Measurements from ENCODE around the gene RAB40A. TPM values are rescaled to one million over a fixed set of nuclear protein-coding genes. Genes with fewer than 3 reads are reported as not detected.
"Not testable (repeated sequence)": the region's sequence is repeated elsewhere in the genome, so short reads cannot be mapped to it uniquely, and the experiment has no call there.

Gene RAB40A
- total RNA-seq, 1 donor from 2014 or later = not detected

DNA sequence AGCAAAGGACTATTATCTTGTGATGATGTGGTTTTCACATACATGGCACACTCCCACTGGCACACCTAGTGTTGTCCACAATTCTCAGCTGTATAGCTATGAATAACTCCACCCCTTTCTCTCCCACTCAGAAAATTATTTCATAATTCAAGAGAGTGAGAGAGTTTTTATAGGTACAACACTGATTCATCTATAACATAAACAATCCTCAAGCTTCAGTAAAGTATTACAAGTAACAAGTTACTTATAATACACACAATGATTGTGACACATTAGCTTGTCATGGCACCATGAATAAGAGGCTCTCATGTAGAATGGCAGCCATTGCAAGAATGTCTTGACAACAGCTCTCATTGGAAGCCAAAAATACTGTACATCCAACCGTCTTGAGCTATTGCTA, 43.9 kb downstream of the RAB40A start:
- intact Hi-C loops (cut with DNase I) = no loop called here
- no peak for DNase-seq
- no peak for ATAC-seq (ENCODE audit: poor library complexity)

DNA sequence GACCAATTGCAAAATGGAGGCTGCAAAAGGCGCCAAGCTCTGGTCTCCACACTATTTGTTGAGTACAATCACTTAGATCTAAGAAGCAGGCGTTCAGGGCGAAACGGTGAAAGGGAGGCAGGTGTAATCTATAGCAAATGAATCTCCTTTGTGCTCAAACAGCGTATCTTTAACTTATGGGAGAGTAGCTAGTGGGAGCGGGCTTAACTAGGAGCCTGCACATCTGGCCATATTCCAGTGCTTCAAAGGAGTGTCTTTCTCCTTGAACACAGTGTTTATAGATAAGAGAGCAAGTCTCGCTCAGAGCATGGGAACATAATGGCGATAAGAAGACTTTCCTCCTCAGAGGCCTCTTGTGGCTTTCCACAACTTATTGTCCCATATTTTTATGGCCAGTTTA, 49.3 kb downstream of the RAB40A start:
- DNase-seq; ATAC-seq (ENCODE audit: poor library complexity): not testable (repeated sequence)
- intact Hi-C loops (cut with DNase I) = loop anchor here (5.0 to 10.0 kb wide), 2 partner anchors 128 to 255 kb away; partner anchors contain the start of gene BEX4

- ATAC-seq (ENCODE audit: poor library complexity) (no peak), DNase-seq (no peak)
- intact Hi-C loops (cut with DNase I) = loop anchor here (5.0 to 10.0 kb wide), 2 partner anchors 126 to 253 kb away; partner anchors contain the start of gene BEX4
Observed at GRCh38 chrX:103467887-103468286, 51.4 kb downstream of the RAB40A start.

DNA sequence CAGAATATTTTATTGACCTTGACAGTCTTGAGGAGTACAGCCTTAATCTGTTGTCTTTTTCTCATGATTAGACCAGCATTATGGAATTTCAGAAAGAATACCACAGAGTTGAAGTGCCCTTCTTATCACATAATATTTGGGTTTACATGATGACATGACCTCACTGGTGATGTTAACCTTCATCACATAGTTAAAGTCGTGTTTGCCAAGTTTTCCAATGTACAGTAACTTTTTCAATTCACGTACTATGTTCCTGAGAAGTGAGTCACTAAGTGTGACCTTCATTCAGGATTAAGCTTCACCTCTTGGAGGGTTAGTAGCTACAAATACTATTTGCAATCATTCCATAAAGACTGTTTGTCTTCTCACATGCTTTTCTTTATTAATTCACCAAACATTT, 52.1 kb downstream of the RAB40A start:
- intact Hi-C loops (cut with DNase I) = loop anchor here (5.0 to 10.0 kb wide), 2 partner anchors 125 to 252 kb away; partner anchors contain the start of gene BEX4
- ATAC-seq (ENCODE audit: poor library complexity) (no peak), DNase-seq (no peak)

DNA sequence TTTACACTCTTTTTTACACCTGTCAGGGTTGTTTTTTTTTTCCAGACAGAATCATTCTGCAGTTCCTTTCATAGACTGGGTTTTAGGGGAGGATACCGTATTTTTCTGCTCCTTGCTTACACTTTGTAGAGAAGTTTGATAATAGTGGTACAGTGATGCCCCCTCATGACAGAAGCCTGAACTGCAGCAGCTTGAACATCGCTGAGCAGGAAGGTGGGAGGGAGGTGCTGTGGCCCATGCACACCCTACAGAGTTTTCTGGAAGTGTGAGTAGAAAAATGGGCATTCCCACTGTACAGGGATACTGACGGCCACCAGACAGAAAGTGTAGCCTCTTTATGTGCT, 54.5 kb downstream of the RAB40A start:
- ATAC-seq (ENCODE audit: poor library complexity) = peak; percentile 93
- intact Hi-C loops (cut with DNase I) = loop anchor here (5.0 to 10.0 kb wide), 2 partner anchors 122 to 250 kb away; partner anchors contain the start of gene BEX4
- peak; percentile 62 for DNase-seq

DNA sequence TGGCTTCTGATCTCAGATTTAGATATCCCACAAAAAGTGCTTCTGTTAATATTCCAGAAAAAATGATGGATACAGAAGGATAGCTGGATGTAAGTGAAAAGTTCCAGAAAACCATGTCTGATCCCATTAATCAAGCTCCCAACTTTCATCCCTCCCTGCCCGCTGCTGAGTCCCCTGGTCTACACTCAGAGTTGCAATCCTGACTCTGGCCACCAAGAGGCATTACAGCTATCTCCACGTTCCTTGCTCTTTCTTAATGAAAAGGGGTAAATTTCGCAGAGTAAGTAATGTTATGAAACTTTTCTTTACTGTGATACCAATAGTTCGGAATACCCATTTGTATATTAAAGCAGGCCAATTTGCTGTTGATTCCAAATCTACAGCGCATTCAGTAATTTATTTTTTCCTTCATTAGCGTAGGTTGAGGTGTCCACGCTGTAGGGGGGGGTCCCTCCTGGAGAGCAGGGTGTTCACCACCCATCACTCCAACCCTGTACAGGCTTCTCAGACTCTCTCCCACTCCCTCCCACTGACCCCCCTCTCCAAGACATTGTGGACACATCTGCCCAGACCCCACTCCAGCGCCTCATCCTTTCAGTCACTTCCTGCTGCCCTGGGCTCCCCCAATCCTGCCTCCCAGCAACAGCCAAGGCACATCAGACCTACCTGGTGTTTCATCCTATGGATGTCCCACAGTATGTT, 55.1 kb downstream of the RAB40A start:
- ATAC-seq (ENCODE audit: poor library complexity) (peak; percentile 61), DNase-seq (no peak)
- intact Hi-C loops (cut with DNase I) = loop anchor here (10.0 kb wide), 1 partner anchor 249 kb away; the partner anchor contains the start of gene BEX4

DNA sequence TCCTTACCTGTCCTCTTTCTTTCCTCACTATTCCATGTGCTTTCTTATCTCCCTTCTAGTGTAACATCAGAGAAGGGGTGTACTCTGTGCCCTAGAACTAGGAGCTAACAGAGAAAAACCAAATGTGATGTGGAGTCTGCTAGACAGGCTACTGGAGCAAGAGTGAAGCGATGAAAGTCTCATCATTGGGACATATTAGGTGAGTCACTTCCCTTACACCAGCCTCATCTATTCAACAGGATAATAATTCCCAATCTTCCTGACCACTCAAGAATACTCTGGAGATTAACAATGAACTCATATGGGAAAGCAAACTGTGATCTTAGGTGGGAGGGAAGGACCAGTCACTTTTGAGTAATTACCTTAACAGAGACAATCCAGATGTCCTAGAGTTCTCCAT, 58.1 kb downstream of the RAB40A start:
- intact Hi-C loops (cut with DNase I) = loop anchor here (10.0 kb wide), 1 partner anchor 246 kb away; the partner anchor contains the start of gene BEX4
- no peak for DNase-seq
- no peak for ATAC-seq (ENCODE audit: poor library complexity)

DNA sequence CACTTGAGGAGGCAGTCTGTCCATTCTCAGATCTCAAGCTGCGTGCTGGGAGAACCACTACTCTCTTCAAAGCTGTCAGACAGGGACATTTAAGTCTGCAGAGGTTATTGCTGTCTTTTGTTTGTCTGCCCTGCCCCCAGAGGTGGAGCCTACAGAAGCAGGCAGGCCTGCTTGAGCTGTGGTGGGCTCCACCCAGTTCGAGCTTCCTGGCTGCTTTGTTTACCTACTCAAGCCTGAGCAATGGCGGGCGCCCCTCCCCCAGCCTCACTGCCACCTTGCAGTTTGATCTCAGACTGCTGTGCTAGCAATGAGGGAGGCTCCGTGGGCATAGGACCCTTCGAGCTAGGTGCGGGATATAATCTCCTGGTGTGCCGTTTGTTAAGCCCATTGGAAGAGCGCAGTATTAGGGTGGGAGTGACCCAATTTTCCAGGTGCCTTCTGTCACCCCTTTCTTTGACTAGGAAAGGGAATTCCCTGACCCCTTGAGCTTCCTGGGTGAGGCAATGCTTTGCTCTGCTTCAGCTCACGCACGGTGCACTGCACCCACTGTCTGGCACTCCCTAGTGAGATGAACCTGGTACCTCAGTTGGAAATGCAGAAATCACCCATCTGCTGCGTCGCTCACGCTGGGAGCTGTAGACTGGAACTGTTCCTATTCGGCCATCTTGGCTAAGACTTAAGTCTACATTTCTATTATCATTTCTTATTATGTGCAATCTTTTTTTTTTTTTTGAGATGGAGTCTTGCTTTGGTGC, 59.1 kb downstream of the RAB40A start:
- intact Hi-C loops (cut with DNase I) = loop anchor here (10.0 kb wide), 1 partner anchor 245 kb away; the partner anchor contains the start of gene BEX4
- DNase-seq; ATAC-seq (ENCODE audit: poor library complexity): not testable (repeated sequence)

DNA sequence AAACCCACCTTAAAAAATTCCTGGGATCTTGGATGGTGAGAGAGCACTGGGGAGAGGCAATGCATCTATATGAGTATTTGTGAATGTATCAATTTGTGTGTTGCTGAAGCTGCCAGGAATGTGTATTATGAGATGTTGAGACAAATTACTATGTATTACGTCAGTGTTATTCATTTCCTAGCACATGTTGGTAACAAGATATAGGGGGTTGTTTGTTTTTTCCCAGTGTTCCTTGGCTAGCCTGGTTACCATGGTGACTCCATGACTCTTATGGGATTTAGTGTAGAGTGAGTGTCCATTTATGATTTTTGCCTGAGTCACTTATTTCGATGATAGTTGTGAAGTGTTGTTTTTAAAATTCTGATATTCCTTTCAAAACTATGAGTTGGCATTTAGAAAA, 65.6 kb downstream of the RAB40A start:
- intact Hi-C loops (cut with DNase I) = no loop called here
- DNase-seq (no peak), ATAC-seq (ENCODE audit: poor library complexity) (no peak)

Other genes with a start within 250 kb of the RAB40A start
- 0.32 TPM for gene TCEAL5, start 242.7 kb downstream of the RAB40A start, total RNA-seq
- 0.75 TPM for gene BEX2, start 208.5 kb downstream of the RAB40A start, total RNA-seq
- 1.7 TPM for gene TCEAL7, start 189.2 kb downstream of the RAB40A start, total RNA-seq
- gene TCEAL9, start 163.0 kb downstream of the RAB40A start, total RNA-seq = 16.2 TPM
- 164 TPM for gene BEX3, start 143.0 kb downstream of the RAB40A start, total RNA-seq
- gene TCEAL4, start 66.0 kb upstream of the RAB40A start, total RNA-seq = 57.3 TPM
- gene TCEAL3, start 88.5 kb upstream of the RAB40A start, total RNA-seq = 14.8 TPM
- gene TCEAL1, start 109.5 kb upstream of the RAB40A start, total RNA-seq = 19.2 TPM
- gene MORF4L2, start 167.2 kb upstream of the RAB40A start, total RNA-seq = 160 TPM
- gene TMEM31, start 191.4 kb upstream of the RAB40A start, total RNA-seq = not detected